A549 (cell line): ENCODE measurements around the gene ZNF827. TPM values are rescaled to one million over a fixed set of nuclear protein-coding genes. Genes with fewer than 3 reads are reported as not detected.

Source experiments
- ATAC-seq, 2 experiments: fragments of 200-7000 bp in 1 of 2; fragments of >200 bp in 1 of 2; cut with Nextera tagmentation in 1 of 2; cut with Tn5 transposase in 1 of 2; 3 replicates each; pipeline versions ENCODE4 v1.8.0 to v1.9.1; 2018 to 2020; ENCODE audit warnings: mild to moderate bottlenecking in 1 of 2, moderate library complexity in 1 of 2
- CTCF ChIA-PET: fragments of 300-600 bp; sonication (Branson Sonifier 250); formaldehyde crosslinking; extraction: SDS; loops from one replicate; lab custom pipeline; 2021; ENCODE audit warnings: antibody characterized with exemption, inconsistent platforms; lab: Yijun Ruan, JAX
- POLR2A ChIA-PET: fragments of 350-600 bp; formaldehyde crosslinking; extraction: SDS; loops from one replicate; lab custom pipeline; 2021; ENCODE audit warnings: antibody characterized with exemption, inconsistent platforms; lab: Yijun Ruan, JAX
- DNase-seq, 2 experiments: peaks; one replicate each; pipeline versions ENCODE4 v3.0.0 to v3.0.0-alpha.2; 2011 to 2016; ENCODE audit warnings: low read depth in 1 of 2, low spot score in 1 of 2
- FAIRE-seq: peaks from 2 replicates; lab custom pipeline; 2011; peaks lifted over from hg19 to GRCh38; lab: Jason Lieb, UNC
- H3K27ac ChIP-seq, 2 experiments: fragments of >200 bp; sonication (Bioruptor Twin); formaldehyde crosslinking; 3 replicates each; pipeline ENCODE4 v1.5.1; 2016 to 2017
- H3K4me1 ChIP-seq: fragments of >200 bp; sonication (Bioruptor Twin); formaldehyde crosslinking; 3 replicates; pipeline ENCODE4 v1.6.1; 2016
- H3K4me2 ChIP-seq: fragments of >200 bp; sonication (Bioruptor Twin); formaldehyde crosslinking; 3 replicates; pipeline ENCODE4 v1.6.1; 2016
- H3K4me3 ChIP-seq: fragments of >200 bp; sonication (Bioruptor Twin); formaldehyde crosslinking; 3 replicates; pipeline ENCODE4 v1.5.1; 2016
- H3K9me3 ChIP-seq: fragments of >200 bp; sonication (Bioruptor Twin); formaldehyde crosslinking; 3 replicates; pipeline ENCODE4 v1.6.1; 2016
- BHLHE40 ChIP-seq: IDR thresholded peaks from 2 replicates; pipeline ENCODE4 v1.6.1; 2012; ENCODE audit warnings: low read depth, low read length, inconsistent platforms
- CBX2 ChIP-seq: fragments of 200-600 bp; sonication (generic); IDR thresholded peaks from 2 replicates; pipeline ENCODE4 v1.6.1; 2016; ENCODE audit warnings: low read depth, mild to moderate bottlenecking, borderline replicate concordance
- EHF ChIP-seq: fragments of 250-450 bp; sonication (Bioruptor Pico); IDR thresholded peaks from 2 replicates; pipeline ENCODE4 v1.5.0; 2020; ENCODE audit warnings: mild to moderate bottlenecking
- EP300 ChIP-seq, 2 experiments: fragments of >200 bp; sonication (Bioruptor Twin); formaldehyde crosslinking; IDR thresholded peaks; 2 replicates in 1 of 2; 3 replicates in 1 of 2; pipeline ENCODE4 v1.6.1; 2016 to 2017
- ESRRA ChIP-seq: fragments of 150-350 bp; IDR thresholded peaks from 2 replicates; pipeline ENCODE4 v1.6.1; 2014; ENCODE audit warnings: mild to moderate bottlenecking, low read length, borderline replicate concordance
- FOXS1 ChIP-seq: fragments of 250-450 bp; sonication (Bioruptor Pico); IDR thresholded peaks from 2 replicates; pipeline ENCODE4 v1.5.0; 2020; ENCODE audit warnings: mild to moderate bottlenecking, moderate library complexity
- GATA3 ChIP-seq: IDR thresholded peaks from 2 replicates; pipeline ENCODE4 v1.6.1; 2012; ENCODE audit warnings: borderline replicate concordance
- HOXA7 ChIP-seq: fragments of 250-450 bp; sonication (Bioruptor Pico); IDR thresholded peaks from 2 replicates; pipeline ENCODE4 v1.5.0; 2020; ENCODE audit warnings: mild to moderate bottlenecking, moderate library complexity
- MAFK ChIP-seq: fragments of 450-650 bp; IDR thresholded peaks from 2 replicates; pipeline ENCODE4 v1.6.1; 2014; ENCODE audit not compliant: partially characterized antibody
- NFE2L2 ChIP-seq: fragments of 150-350 bp; conservative IDR thresholded peaks from 2 replicates; pipeline ENCODE4 v1.6.1; 2014; ENCODE audit warnings: low read length
- NPAS2 ChIP-seq: fragments of 250-450 bp; sonication (Bioruptor Pico); IDR thresholded peaks from 2 replicates; pipeline ENCODE4 v1.8.0; 2022; ENCODE audit warnings: mild to moderate bottlenecking, moderate library complexity, borderline replicate concordance
- POLR2A ChIP-seq: IDR thresholded peaks from 2 replicates; pipeline ENCODE4 v1.6.1; 2012; ENCODE audit warnings: mild to moderate bottlenecking, low read length
- RARB ChIP-seq: fragments of 250-450 bp; sonication (Bioruptor Pico); IDR thresholded peaks from 2 replicates; pipeline ENCODE4 v1.8.0; 2021; ENCODE audit warnings: mild to moderate bottlenecking, moderate library complexity
- SREBF2 ChIP-seq: fragments of 450-650 bp; IDR thresholded peaks from 2 replicates; pipeline ENCODE4 v1.6.1; 2014; ENCODE audit warnings: mild to moderate bottlenecking, moderate library complexity
- TFCP2L1 ChIP-seq: fragments of 250-450 bp; sonication (Bioruptor Pico); IDR thresholded peaks from 2 replicates; pipeline ENCODE4 v1.5.0; 2021; ENCODE audit warnings: mild to moderate bottlenecking
- WGBS: methylation state at CpG from one replicate; pipeline ENCODE4 v1.1.6; 2017; ENCODE audit errors: missing lambda C conversion rate; 5-methylcytosine and 5-hydroxymethylcytosine counted together
- polyA plus RNA-seq, 4 experiments: library from polyadenylated mRNA; depleted of rRNA in 3 of 4; stranded (reverse); fragments of >200 nt; fragmentation: RNase III in 1 of 4; extraction: RNeasy Plus Mini Kit Qiagen cat#74134 plus additional on column Dnase treatment in 1 of 4; gene quantifications; 2 replicates in 3 of 4; 3 replicates in 1 of 4; pipeline ENCODE4 v1.2.3, GENCODE V29; 2011 to 2017
- TF ChIP-seq, protein P1 (sequence below): fragments of >200 bp; sonication (Bioruptor Twin); formaldehyde crosslinking; IDR thresholded peaks from 3 replicates; pipeline ENCODE4 v1.6.1; 2016
- TF ChIP-seq, protein P2 (sequence below): fragments of 150-350 bp; IDR thresholded peaks from 2 replicates; pipeline ENCODE4 v1.6.1; 2014; ENCODE audit warnings: low read depth, mild to moderate bottlenecking, low read length
- TF ChIP-seq, protein P3 (sequence below): fragments of 250-450 bp; sonication (Bioruptor Pico); IDR thresholded peaks from 2 replicates; pipeline ENCODE4 v1.5.0; 2020; ENCODE audit warnings: low read depth, mild to moderate bottlenecking, moderate library complexity
- TF ChIP-seq, protein P4 (sequence below): IDR thresholded peaks from 2 replicates; pipeline ENCODE4 v1.6.1; 2012
- TF ChIP-seq, protein P5 (sequence below): fragments of 200-600 bp; sonication (generic); IDR thresholded peaks from 2 replicates; pipeline ENCODE4 v1.6.1; 2016; ENCODE audit warnings: antibody characterized with exemption, mild to moderate bottlenecking, moderate library complexity
- TF ChIP-seq, protein P6 (sequence below): fragments of 250-450 bp; sonication (Bioruptor Pico); IDR thresholded peaks from 2 replicates; pipeline ENCODE4 v1.5.0; 2021; ENCODE audit warnings: mild to moderate bottlenecking, moderate library complexity, borderline replicate concordance

The ZNF827 gene
- polyA plus RNA-seq, 2 of the 4 experiments (the other 2 are of a cell fraction): 3.8 to 4.2 TPM

DNA sequence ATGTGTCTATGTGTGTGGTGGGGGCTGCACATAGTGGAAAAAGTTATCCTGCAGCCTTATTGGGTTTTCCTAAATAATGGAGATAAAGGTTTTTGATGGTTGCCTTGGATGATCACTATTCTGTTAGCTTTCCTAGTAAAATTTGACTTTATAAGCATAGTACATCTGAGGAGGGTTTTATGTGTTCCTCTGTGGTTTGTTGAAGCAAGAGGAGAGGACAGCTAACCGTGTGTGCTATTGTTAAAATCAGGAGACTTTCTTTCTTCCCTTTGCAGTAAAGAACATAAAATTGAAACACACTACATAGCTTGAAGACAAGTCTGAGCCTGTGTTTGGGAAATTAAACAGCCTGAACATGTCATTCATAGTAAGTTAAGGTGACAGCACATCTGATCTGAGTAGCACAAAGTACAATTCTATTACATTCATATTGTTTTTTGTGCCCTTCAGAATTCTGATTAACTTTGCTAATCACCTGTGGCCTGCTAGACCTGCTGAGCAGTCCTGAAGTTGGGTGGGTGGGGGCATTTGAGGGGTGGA lies 221.9 kb downstream of the ZNF827 start:
- Histone ChIP-seq H3K4me1 (no peaks in the 10 kb centered on the region), H3K4me2 (no peak overlapping the region), H3K27ac (no peak overlapping the region), H3K9me3 (no peaks in the 10 kb centered on the region), H3K4me3 (no peak overlapping the region)
- DNase-seq: no peak
- no peak for ATAC-seq
- 29% methylated on average over 1 of the region's 1 CpG for WGBS
- no peak for TF ChIP-seq NFE2L2
- no peak for TF ChIP-seq EHF (CRISPR knock-in tag)
- no peak for TF ChIP-seq ESRRA
- no peak for TF ChIP-seq CBX2
- TF ChIP-seq, protein P1, sequence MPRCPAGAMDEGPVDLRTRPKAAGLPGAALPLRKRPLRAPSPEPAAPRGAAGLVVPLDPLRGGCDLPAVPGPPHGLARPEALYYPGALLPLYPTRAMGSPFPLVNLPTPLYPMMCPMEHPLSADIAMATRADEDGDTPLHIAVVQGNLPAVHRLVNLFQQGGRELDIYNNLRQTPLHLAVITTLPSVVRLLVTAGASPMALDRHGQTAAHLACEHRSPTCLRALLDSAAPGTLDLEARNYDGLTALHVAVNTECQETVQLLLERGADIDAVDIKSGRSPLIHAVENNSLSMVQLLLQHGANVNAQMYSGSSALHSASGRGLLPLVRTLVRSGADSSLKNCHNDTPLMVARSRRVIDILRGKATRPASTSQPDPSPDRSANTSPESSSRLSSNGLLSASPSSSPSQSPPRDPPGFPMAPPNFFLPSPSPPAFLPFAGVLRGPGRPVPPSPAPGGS: no peak
- TF ChIP-seq MAFK: no peak
- TF ChIP-seq, protein P2, sequence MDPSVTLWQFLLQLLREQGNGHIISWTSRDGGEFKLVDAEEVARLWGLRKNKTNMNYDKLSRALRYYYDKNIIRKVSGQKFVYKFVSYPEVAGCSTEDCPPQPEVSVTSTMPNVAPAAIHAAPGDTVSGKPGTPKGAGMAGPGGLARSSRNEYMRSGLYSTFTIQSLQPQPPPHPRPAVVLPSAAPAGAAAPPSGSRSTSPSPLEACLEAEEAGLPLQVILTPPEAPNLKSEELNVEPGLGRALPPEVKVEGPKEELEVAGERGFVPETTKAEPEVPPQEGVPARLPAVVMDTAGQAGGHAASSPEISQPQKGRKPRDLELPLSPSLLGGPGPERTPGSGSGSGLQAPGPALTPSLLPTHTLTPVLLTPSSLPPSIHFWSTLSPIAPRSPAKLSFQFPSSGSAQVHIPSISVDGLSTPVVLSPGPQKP: no peak
- no peak for TF ChIP-seq TFCP2L1 (CRISPR knock-in tag)
- TF ChIP-seq SREBF2: no peak
- TF ChIP-seq, protein P3, sequence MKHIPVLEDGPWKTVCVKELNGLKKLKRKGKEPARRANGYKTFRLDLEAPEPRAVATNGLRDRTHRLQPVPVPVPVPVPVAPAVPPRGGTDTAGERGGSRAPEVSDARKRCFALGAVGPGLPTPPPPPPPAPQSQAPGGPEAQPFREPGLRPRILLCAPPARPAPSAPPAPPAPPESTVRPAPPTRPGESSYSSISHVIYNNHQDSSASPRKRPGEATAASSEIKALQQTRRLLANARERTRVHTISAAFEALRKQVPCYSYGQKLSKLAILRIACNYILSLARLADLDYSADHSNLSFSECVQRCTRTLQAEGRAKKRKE (CRISPR knock-in tag): no peak
- no peak for TF ChIP-seq NPAS2 (CRISPR knock-in tag)
- no peak for TF ChIP-seq BHLHE40
- no peak for TF ChIP-seq EP300 (IDR thresholded peaks at IDR 0.05)
- no peak for TF ChIP-seq RARB
- ChIA-PET CTCF (no interaction called here), POLR2A (no interaction called here)
- no peak for FAIRE-seq

DNA sequence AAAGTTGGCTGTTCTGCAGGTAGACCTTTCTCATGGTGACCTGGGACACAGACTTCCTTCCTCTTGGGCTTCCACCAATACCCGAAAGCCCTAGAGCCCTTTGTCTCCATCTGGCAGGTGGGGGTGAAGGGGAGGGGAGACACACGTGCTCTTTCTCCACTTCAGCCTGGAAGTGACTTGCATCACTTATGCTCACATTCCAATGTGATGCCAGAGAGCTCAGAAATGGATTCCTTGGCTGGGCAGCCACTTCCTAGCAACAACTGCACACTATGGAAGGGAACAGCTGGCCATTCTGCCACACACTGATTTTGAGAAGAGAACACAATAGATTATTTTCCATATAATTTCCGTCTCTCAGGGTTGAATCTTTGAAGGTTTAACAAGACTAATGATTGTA lies 222.4 kb downstream of the ZNF827 start:
- no peaks in the 10 kb centered on the region for H3K4me1 ChIP-seq
- H3K4me2 ChIP-seq: no peak overlapping the region
- H3K27ac ChIP-seq: no peak overlapping the region
- ATAC-seq (no peak), FAIRE-seq (no peak)
- H3K4me3 ChIP-seq: no peak overlapping the region
- POLR2A ChIA-PET: interaction anchor here (0.6 kb wide), 1 partner anchor 221 kb away, joined by 7 read pairs; no protein-coding TSS in a partner anchor
- WGBS: 37% methylated on average over 3 of the region's 3 CpGs
- no peaks in the 10 kb centered on the region; the same call in 2 of the 3 replicates for H3K9me3 ChIP-seq
- TF ChIP-seq POLR2A: no peak
- TF ChIP-seq FOXS1: no peak
- TF ChIP-seq, protein P3 (CRISPR knock-in tag): no peak
- TF ChIP-seq, all 56 proteins: peak for 0
- CTCF ChIA-PET: no interaction called here
- no peak for DNase-seq

DNA sequence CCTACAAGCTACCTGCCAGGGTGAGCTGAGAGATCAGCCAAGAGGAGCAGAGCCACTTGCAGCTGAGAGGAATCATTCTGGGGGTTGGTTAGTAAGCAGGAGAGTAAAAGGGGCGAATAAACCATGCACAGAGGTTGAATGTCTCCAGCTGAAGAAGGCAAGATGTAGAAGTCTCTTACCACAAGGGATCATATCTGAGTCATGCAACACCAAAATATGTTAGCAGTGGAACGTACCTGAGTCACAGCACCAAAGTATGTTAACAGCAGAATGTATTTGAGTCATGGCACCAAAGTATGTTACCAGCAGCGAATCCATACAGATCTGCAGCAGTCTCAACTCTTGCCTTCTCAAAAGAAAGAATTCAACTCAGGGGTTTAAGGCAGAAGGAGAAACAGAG lies 228.8 kb downstream of the ZNF827 start:
- ChIA-PET POLR2A (no interaction called here), CTCF (interaction anchor here (1.2 to 1.3 kb wide), 3 partner anchors 10 to 63 kb away, joined by 3 read pairs; no protein-coding TSS in a partner anchor)
- H3K4me1 ChIP-seq: no peaks in the 10 kb centered on the region
- no peak for DNase-seq
- no peak overlapping the region for H3K4me3 ChIP-seq
- peak; percentile 54; a peak in 3 of 6 replicates for ATAC-seq
- no peak for FAIRE-seq
- 33% methylated on average over 3 of the region's 3 CpGs for WGBS
- no peak overlapping the region for H3K27ac ChIP-seq
- no peak for TF ChIP-seq GATA3
- no peak for TF ChIP-seq HOXA7 (CRISPR knock-in tag)
- no peak for TF ChIP-seq ESRRA
- TF ChIP-seq, protein P4, sequence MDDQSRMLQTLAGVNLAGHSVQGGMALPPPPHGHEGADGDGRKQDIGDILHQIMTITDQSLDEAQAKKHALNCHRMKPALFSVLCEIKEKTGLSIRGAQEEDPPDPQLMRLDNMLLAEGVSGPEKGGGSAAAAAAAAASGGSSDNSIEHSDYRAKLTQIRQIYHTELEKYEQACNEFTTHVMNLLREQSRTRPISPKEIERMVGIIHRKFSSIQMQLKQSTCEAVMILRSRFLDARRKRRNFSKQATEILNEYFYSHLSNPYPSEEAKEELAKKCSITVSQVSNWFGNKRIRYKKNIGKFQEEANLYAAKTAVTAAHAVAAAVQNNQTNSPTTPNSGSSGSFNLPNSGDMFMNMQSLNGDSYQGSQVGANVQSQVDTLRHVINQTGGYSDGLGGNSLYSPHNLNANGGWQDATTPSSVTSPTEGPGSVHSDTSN: no peak
- TF ChIP-seq, protein P5, sequence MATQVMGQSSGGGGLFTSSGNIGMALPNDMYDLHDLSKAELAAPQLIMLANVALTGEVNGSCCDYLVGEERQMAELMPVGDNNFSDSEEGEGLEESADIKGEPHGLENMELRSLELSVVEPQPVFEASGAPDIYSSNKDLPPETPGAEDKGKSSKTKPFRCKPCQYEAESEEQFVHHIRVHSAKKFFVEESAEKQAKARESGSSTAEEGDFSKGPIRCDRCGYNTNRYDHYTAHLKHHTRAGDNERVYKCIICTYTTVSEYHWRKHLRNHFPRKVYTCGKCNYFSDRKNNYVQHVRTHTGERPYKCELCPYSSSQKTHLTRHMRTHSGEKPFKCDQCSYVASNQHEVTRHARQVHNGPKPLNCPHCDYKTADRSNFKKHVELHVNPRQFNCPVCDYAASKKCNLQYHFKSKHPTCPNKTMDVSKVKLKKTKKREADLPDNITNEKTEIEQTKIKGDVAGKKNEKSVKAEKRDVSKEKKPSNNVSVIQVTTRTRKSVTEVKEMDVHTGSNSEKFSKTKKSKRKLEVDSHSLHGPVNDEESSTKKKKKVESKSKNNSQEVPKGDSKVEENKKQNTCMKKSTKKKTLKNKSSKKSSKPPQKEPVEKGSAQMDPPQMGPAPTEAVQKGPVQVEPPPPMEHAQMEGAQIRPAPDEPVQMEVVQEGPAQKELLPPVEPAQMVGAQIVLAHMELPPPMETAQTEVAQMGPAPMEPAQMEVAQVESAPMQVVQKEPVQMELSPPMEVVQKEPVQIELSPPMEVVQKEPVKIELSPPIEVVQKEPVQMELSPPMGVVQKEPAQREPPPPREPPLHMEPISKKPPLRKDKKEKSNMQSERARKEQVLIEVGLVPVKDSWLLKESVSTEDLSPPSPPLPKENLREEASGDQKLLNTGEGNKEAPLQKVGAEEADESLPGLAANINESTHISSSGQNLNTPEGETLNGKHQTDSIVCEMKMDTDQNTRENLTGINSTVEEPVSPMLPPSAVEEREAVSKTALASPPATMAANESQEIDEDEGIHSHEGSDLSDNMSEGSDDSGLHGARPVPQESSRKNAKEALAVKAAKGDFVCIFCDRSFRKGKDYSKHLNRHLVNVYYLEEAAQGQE: no peak
- no peak for TF ChIP-seq POLR2A
- TF ChIP-seq, protein P6, sequence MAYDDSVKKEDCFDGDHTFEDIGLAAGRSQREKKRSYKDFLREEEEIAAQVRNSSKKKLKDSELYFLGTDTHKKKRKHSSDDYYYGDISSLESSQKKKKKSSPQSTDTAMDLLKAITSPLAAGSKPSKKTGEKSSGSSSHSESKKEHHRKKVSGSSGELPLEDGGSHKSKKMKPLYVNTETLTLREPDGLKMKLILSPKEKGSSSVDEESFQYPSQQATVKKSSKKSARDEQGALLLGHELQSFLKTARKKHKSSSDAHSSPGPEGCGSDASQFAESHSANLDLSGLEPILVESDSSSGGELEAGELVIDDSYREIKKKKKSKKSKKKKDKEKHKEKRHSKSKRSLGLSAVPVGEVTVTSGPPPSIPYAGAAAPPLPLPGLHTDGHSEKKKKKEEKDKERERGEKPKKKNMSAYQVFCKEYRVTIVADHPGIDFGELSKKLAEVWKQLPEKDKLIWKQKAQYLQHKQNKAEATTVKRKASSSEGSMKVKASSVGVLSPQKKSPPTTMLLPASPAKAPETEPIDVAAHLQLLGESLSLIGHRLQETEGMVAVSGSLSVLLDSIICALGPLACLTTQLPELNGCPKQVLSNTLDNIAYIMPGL (CRISPR knock-in tag): no peak
- no peak overlapping the region for H3K4me2 ChIP-seq
- no peaks in the 10 kb centered on the region; the same call in 2 of the 3 replicates for H3K9me3 ChIP-seq
